ENCODE results near the gene LTBP2. TPM values are rescaled to one million over a fixed set of nuclear protein-coding genes. Genes with fewer than 3 reads are reported as not detected.
A peak's percentile ranks its signal among the peaks of the same experiment; 100 is the strongest.
"Not testable (repeated sequence)": the region's sequence is repeated elsewhere in the genome, so short reads cannot be mapped to it uniquely, and the experiment has no call there.

LTBP2 gene
- total and polyA plus RNA-seq, 5 donors from 2014 or later, result 0.02 to 0.54 (median 0.17) TPM

DNA sequence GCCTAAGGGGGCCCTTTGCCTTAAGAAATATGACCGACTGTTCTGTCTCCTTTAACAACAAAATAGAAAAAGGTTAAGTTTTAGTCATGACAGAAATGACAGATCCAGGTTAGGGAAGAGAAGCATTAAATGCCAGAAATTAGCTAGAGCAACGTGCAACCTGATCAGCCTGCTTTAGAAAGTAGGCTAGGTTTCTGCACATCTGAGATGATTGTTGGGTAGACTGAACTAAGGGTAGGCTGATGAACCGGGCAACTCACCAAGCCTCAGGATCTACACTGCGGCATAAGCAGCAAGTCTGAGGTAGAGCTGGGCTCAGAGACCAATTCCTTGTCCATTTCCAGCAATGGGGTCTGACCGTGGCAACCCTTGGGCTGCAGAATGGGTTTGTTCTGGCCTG is 148.3 kb downstream of the LTBP2 start:
- H3K9me3 ChIP-seq (ENCODE audit: control insufficient read depth in 2 of 2, low read length in 2 of 2), result no peaks in the 10 kb centered on the region
- H3K27me3 ChIP-seq (ENCODE audit: control insufficient read depth, insufficient read depth, low read length), result no peaks in the 10 kb centered on the region
- no peaks in the 10 kb centered on the region for H3K36me3 Mint-ChIP-seq
- no peaks in the 10 kb centered on the region for H3K4me1 ChIP-seq (ENCODE audit: control insufficient read depth, insufficient read depth, low read length, poor library complexity, severe bottlenecking)
- DNase-seq, result no peak
- no peak for ATAC-seq (ENCODE audit: low read depth in 2 of 2)
- H3K9me3 Mint-ChIP-seq, result peaks cover 0 to 1% (median 0%) of the 10 kb centered on the region in 7 donors
- peaks cover 16% of the 10 kb centered on the region for H3K27me3 Mint-ChIP-seq
- H3K36me3 ChIP-seq (ENCODE audit: control insufficient read depth, insufficient read depth, low read length), result no peaks in the 10 kb centered on the region
- H3K4me3 ChIP-seq (ENCODE audit: low read depth, low read length), result no peak overlapping the region
- no peak overlapping the region for H3K27ac ChIP-seq (ENCODE audit: insufficient read depth, low read length, poor library complexity, severe bottlenecking)
- peaks cover 0 to under 1% (median 0%) of the 10 kb centered on the region in 4 donors for H3K4me1 Mint-ChIP-seq
- H3K27ac Mint-ChIP-seq, result no peak overlapping the region
- H3K4me3 Mint-ChIP-seq, result no peak overlapping the region

DNA sequence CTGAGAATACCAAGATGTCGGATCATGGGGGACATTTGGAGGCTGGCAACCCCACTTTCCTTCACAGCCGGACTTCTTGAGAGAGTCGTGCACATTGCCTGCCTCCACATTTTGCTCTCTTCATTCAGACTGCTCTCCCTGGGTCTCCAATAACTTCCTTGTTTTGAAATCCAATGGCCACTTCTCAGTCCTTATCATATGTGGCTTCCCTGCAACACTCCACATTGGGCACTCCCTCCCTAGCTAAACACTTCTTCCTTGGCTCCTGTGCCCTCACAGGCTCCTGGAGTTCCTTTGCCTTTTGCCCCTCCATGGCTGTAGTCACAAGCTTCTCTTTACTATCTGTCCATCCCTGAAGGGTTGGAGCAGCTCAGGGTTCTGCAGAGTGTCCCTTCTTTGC is 149.0 kb downstream of the LTBP2 start:
- Histone ChIP-seq H3K36me3 (ENCODE audit: control insufficient read depth, insufficient read depth, low read length) (no peaks in the 10 kb centered on the region), H3K9me3 (ENCODE audit: control insufficient read depth in 2 of 2, low read length in 2 of 2) (no peaks in the 10 kb centered on the region), H3K4me3 (ENCODE audit: low read depth, low read length) (no peak overlapping the region), H3K4me1 (ENCODE audit: control insufficient read depth, insufficient read depth, low read length, poor library complexity, severe bottlenecking) (no peaks in the 10 kb centered on the region), H3K27ac (ENCODE audit: insufficient read depth, low read length, poor library complexity, severe bottlenecking) (no peak overlapping the region), H3K27me3 (ENCODE audit: control insufficient read depth, insufficient read depth, low read length) (no peaks in the 10 kb centered on the region)
- H3K36me3 Mint-ChIP-seq, result no peaks in the 10 kb centered on the region
- H3K27me3 Mint-ChIP-seq, result peaks cover 16% of the 10 kb centered on the region
- peaks cover 0 to 1% (median 0%) of the 10 kb centered on the region in 7 donors for H3K9me3 Mint-ChIP-seq
- H3K4me3 Mint-ChIP-seq, result no peak overlapping the region
- ATAC-seq (ENCODE audit: low read depth in 2 of 2), result no peak
- no peak overlapping the region for H3K27ac Mint-ChIP-seq
- no peaks in the 10 kb centered on the region for H3K4me1 Mint-ChIP-seq
- DNase-seq, result no peak

DNA sequence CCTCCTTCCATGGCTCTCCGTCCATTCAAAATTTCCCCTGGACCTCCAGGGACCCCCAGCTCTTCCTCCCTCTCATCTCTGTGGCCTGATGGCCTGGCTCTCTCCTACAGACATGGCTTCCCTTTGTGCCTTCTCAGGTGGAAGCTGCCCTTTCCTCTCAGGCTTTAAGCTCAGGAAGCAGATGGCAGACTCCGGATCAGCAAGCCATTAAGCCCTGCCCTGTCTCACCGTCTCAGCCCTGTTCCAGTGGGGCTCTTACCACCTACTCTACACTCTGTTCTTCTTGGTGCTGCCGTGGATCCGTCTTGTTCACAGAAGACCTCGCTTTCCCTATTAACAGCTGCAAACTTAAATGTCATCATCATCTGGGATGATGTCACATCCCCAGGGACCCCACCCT is 152.1 kb downstream of the LTBP2 start:
- Mint-ChIP-seq H3K36me3 (no peaks in the 10 kb centered on the region), H3K4me3 (no peak overlapping the region), H3K4me1 (no peaks in the 10 kb centered on the region), H3K9me3 (peaks cover 0 to 1% (median 0%) of the 10 kb centered on the region in 7 donors), H3K27me3 (peaks cover 16% of the 10 kb centered on the region), H3K27ac (peak overlapping the region in 1 of 3 donors; percentile 22)
- Histone ChIP-seq H3K9me3 (ENCODE audit: control insufficient read depth in 2 of 2, low read length in 2 of 2) (no peaks in the 10 kb centered on the region), H3K4me3 (ENCODE audit: low read depth, low read length) (no peak overlapping the region), H3K27ac (ENCODE audit: insufficient read depth, low read length, poor library complexity, severe bottlenecking) (no peak overlapping the region), H3K4me1 (ENCODE audit: control insufficient read depth, insufficient read depth, low read length, poor library complexity, severe bottlenecking) (no peaks in the 10 kb centered on the region), H3K27me3 (ENCODE audit: control insufficient read depth, insufficient read depth, low read length) (no peaks in the 10 kb centered on the region), H3K36me3 (ENCODE audit: control insufficient read depth, insufficient read depth, low read length) (no peaks in the 10 kb centered on the region)
- no peak for ATAC-seq (ENCODE audit: low read depth in 2 of 2)
- DNase-seq, result no peak

DNA sequence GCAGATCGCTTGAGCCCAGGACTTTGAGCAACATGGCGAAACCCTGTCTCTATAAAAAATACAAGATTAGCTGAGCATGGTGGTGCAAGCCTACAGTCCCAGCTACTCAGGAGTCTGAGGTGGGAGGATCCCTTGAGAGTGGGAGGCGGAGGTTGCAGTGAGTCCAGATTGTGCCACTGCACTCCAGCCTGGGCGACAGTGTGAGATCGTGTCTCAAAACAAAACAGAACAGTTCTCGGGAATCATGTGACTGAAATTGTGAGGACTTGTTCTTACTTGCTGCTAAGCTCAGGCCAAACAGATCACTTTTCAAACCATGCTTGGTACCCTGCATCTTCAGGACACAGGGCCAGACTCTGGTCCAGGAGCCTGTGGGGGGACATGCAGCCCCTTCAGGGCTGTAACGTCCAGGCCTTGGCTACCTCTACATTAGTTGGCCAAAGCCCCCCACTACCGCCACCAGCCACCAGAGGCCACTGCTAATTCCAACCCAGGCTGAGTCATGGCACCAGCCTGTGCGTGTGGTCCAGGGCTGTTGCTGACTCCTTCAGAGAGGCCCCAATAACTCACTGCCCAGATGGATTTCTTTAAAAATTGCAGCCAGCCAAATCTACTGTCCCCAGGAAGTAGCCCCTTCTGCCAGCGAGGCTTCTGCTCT is 152.6 kb downstream of the LTBP2 start:
- no peak overlapping the region for H3K4me3 ChIP-seq (ENCODE audit: low read depth, low read length)
- no peaks in the 10 kb centered on the region for H3K9me3 ChIP-seq (ENCODE audit: control insufficient read depth in 2 of 2, low read length in 2 of 2)
- H3K4me3 Mint-ChIP-seq, result no peak overlapping the region
- H3K4me1 Mint-ChIP-seq, result no peaks in the 10 kb centered on the region
- H3K27me3 ChIP-seq (ENCODE audit: control insufficient read depth, insufficient read depth, low read length), result no peaks in the 10 kb centered on the region
- H3K36me3 ChIP-seq (ENCODE audit: control insufficient read depth, insufficient read depth, low read length), result no peaks in the 10 kb centered on the region
- DNase-seq (peak in 2 of 3 donors; percentile 3 to 9), ATAC-seq (ENCODE audit: low read depth in 2 of 2) (peak; percentile 55 to 67)
- H3K4me1 ChIP-seq (ENCODE audit: control insufficient read depth, insufficient read depth, low read length, poor library complexity, severe bottlenecking), result no peaks in the 10 kb centered on the region
- no peak overlapping the region for H3K27ac Mint-ChIP-seq
- peaks cover 16% of the 10 kb centered on the region for H3K27me3 Mint-ChIP-seq
- no peak overlapping the region for H3K27ac ChIP-seq (ENCODE audit: insufficient read depth, low read length, poor library complexity, severe bottlenecking)
- H3K9me3 Mint-ChIP-seq, result peaks cover 0 to 2% (median 0%) of the 10 kb centered on the region in 7 donors
- no peaks in the 10 kb centered on the region for H3K36me3 Mint-ChIP-seq

DNA sequence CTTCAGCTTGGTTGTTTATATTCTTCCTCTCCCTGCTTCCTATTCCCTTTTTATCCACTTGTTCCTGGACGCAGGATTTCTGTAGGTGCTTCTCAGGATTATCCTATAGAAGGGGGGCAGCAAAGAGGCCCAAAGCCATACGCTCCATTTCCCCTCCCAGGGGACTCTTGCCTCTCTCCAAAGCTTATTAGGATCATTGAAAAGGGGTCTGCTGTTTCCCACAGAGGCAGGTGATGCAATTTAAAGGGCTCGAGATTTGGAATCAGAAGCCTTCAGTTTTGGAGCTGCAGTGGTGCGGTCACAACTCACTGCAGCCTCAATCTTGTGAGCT is 154.5 kb downstream of the LTBP2 start:
- no peak overlapping the region for H3K4me3 Mint-ChIP-seq
- DNase-seq (no peak), ATAC-seq (ENCODE audit: low read depth in 2 of 2) (no peak)
- H3K9me3 ChIP-seq (ENCODE audit: control insufficient read depth in 2 of 2, low read length in 2 of 2), result no peaks in the 10 kb centered on the region
- H3K27ac Mint-ChIP-seq, result no peak overlapping the region
- no peaks in the 10 kb centered on the region for H3K4me1 Mint-ChIP-seq
- no peaks in the 10 kb centered on the region for H3K27me3 ChIP-seq (ENCODE audit: control insufficient read depth, insufficient read depth, low read length)
- H3K36me3 Mint-ChIP-seq, result no peaks in the 10 kb centered on the region
- no peaks in the 10 kb centered on the region for H3K4me1 ChIP-seq (ENCODE audit: control insufficient read depth, insufficient read depth, low read length, poor library complexity, severe bottlenecking)
- peaks cover 0 to 6% (median 0%) of the 10 kb centered on the region in 7 donors for H3K9me3 Mint-ChIP-seq
- no peak overlapping the region for H3K4me3 ChIP-seq (ENCODE audit: low read depth, low read length)
- no peak overlapping the region for H3K27ac ChIP-seq (ENCODE audit: insufficient read depth, low read length, poor library complexity, severe bottlenecking)
- no peaks in the 10 kb centered on the region for H3K36me3 ChIP-seq (ENCODE audit: control insufficient read depth, insufficient read depth, low read length)
- peaks cover 15% of the 10 kb centered on the region for H3K27me3 Mint-ChIP-seq

GRCh38 chr14:74456684-74457564 is 155.1 kb downstream of the LTBP2 start:
- DNase-seq, result no peak
- Histone ChIP-seq H3K27me3 (ENCODE audit: control insufficient read depth, insufficient read depth, low read length) (no peaks in the 10 kb centered on the region), H3K27ac (ENCODE audit: insufficient read depth, low read length, poor library complexity, severe bottlenecking) (no peak overlapping the region), H3K4me3 (ENCODE audit: low read depth, low read length) (no peak overlapping the region), H3K36me3 (ENCODE audit: control insufficient read depth, insufficient read depth, low read length) (no peaks in the 10 kb centered on the region), H3K4me1 (ENCODE audit: control insufficient read depth, insufficient read depth, low read length, poor library complexity, severe bottlenecking) (no peaks in the 10 kb centered on the region), H3K9me3 (ENCODE audit: control insufficient read depth in 2 of 2, low read length in 2 of 2) (no peaks in the 10 kb centered on the region)
- H3K4me3 Mint-ChIP-seq, result no peak overlapping the region
- H3K36me3 Mint-ChIP-seq, result no peaks in the 10 kb centered on the region
- H3K27me3 Mint-ChIP-seq, result peaks cover 15% of the 10 kb centered on the region
- no peaks in the 10 kb centered on the region for H3K4me1 Mint-ChIP-seq
- H3K9me3 Mint-ChIP-seq, result peaks cover 0 to 10% (median 0%) of the 10 kb centered on the region in 7 donors
- H3K27ac Mint-ChIP-seq, result peak overlapping the region in 1 of 3 donors; percentile 57
- ATAC-seq (ENCODE audit: low read depth in 2 of 2), result no peak

DNA sequence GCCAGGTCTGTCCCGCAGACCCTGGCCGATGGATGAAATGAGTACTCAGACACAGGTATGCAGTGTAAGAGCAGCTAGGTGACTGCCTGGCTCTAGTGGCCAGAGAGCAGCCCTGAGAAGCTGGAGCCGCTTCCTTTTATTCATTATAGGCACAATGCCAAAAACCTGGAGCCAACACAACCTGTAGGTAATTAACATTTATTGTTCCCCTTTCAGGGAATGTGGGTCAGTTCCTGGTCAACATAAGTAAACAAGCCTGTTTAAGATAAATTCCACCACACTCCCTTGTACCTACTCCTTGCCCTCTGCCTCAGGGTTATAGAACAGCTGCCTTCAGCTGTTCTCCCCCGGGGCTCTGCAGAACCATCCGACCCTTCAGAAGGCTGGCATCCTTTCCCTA is 157.6 kb downstream of the LTBP2 start:
- H3K27me3 Mint-ChIP-seq, result peaks cover 22% of the 10 kb centered on the region
- H3K27ac Mint-ChIP-seq; DNase-seq; H3K36me3 Mint-ChIP-seq; H3K27ac ChIP-seq (ENCODE audit: insufficient read depth, low read length, poor library complexity, severe bottlenecking); H3K4me3 Mint-ChIP-seq; H3K36me3 ChIP-seq (ENCODE audit: control insufficient read depth, insufficient read depth, low read length); H3K4me1 ChIP-seq (ENCODE audit: control insufficient read depth, insufficient read depth, low read length, poor library complexity, severe bottlenecking); H3K4me1 Mint-ChIP-seq; H3K9me3 ChIP-seq (ENCODE audit: control insufficient read depth in 2 of 2, low read length in 2 of 2); H3K4me3 ChIP-seq (ENCODE audit: low read depth, low read length); H3K27me3 ChIP-seq (ENCODE audit: control insufficient read depth, insufficient read depth, low read length); ATAC-seq (ENCODE audit: low read depth in 2 of 2): not testable (repeated sequence)
- peaks cover 0 to 10% (median 0%) of the 10 kb centered on the region in 7 donors for H3K9me3 Mint-ChIP-seq
